Ecto neural progenitor cell (in vitro differentiated cells): ENCODE data around the gene NPIPA1.
"Not testable (repeated sequence)": the region's sequence is repeated elsewhere in the genome, so short reads cannot be mapped to it uniquely, and the experiment has no call there.

Experiments
- DNase-seq: peaks from one replicate; pipeline ENCODE4 v3.0.0-alpha.2; 2018; ENCODE audit warnings: low spot score

The NPIPA1 gene

DNA sequence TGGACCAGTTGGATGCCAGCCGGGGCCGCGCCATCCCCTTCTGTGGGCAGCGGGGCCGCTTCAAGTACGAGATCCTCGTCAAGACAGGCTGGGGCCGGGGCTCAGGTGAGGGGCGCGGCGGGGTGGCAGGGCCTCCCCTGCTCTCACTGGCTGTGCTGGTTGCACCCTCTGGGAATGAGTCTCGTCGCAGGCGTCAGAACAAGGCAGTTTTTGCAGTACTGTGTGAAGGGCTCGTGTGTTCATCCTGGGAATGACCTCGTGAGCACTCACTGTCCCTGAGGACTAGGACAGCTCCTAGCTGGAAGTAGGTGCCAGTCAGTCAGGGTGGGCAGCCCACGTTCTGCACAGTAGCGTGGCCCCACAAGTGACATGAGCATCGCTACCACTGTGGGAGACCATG is 6.3 kb upstream of the NPIPA1 start:
- not testable (repeated sequence) for DNase-seq

GRCh38 chr16:14932581-14933375 is 4.5 kb upstream of the NPIPA1 start:
- DNase-seq, result not testable (repeated sequence)

DNA sequence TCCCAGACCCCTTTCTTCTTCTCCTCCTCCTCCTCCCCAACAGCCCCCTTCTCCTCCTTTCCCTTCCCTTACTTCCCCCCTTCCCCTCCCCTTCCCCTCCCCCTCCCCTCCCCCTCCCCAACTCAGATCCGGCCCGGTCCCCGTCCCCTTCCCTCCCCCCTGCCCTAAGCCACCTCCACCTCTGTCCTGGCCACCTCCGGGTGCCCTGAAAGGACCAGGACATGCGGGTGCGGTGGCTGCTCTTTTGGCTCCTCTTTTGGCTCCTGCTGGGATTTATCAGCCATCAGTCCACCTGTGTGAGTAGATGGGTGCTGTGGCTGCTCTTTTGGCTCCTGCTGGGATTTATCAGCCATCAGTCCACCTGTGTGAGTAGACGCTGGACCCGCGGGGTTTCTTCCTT is 751 bp downstream of the NPIPA1 start:
- DNase-seq, result not testable (repeated sequence)

GRCh38 chr16:14942686-14943085 is 5.4 kb downstream of the NPIPA1 start:
- not testable (repeated sequence) for DNase-seq

GRCh38 chr16:14955546-14956231 is 18.4 kb downstream of the NPIPA1 start:
- no peak for DNase-seq

DNA sequence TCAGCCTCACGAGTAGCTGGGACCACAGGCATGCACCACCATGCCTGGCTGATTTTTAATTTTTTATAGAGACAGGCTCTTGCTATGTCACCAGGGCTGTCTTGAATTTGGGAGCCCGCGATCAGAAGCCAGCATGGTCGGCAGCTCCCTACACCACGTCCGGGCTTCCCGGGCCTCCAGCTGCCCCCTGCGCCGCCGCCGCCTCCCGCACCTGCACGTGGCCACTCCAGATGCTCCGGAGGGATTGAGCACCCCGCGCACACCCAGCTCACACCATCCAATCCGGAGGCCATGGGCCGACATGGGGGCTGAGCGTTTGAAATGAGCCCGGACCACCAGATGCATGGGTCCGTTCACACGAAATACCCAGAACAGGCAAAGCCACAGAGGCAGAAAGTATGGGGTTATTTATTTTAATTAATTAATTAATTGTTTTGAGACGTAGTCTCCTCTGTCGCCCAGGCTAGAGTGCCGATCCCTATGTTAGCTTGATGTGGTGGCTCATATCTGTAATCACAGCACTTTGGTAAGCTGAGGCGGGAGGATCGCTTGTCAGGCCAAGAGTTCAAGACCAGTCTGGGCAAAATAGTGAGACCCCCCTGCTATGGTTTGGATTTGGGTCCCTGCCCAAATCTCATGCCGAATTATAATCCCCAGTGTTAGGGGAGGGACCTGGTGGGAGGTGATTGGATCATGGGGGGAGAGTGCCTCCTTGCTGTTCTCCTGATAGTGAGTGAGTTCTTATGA is 20.5 kb downstream of the NPIPA1 start:
- no peak for DNase-seq

- no peak for DNase-seq
Observed at GRCh38 chr16:14958323-14958600, 21.0 kb downstream of the NPIPA1 start.

- no peak for DNase-seq
Observed at GRCh38 chr16:14958970-14959369, 21.7 kb downstream of the NPIPA1 start.

DNA sequence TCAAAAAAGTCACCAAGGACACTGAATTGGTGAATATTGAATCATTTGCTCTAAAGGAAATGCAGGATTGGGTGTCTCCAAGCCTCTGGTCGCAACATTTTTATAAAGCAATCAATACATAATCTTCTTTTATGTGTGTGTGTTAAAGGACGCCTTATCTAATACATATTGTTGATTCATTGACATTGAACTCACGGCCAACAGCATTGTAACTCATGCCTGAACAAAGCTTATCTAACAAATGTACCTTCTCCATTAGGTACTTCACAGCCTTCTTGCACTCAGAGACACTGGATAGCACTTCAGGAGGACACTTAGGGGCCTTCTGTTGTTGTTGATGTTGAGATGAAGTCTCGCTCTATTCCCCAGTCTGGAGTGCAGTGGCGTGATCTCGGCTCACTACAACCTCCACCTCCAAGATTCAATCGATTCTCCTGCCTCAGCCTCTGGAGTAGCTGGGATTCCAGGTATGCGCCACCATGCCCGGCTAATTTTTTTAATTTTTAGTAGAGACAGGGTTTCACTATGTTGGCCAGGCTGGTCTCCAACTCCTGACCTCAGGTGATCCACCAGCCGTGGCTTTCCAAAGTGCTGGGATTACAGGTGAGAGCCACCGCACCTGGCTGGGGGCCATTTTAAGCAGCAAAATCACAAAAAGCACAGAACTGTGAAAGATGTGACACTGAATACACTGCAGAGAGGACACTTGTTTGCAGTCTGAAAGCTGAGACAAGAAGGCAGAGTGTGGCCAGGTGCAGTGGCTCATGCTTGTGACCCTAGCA is 24.4 kb downstream of the NPIPA1 start:
- DNase-seq, result no peak

- no peak for DNase-seq
Observed at GRCh38 chr16:14963281-14964173, 26.3 kb downstream of the NPIPA1 start.

DNA sequence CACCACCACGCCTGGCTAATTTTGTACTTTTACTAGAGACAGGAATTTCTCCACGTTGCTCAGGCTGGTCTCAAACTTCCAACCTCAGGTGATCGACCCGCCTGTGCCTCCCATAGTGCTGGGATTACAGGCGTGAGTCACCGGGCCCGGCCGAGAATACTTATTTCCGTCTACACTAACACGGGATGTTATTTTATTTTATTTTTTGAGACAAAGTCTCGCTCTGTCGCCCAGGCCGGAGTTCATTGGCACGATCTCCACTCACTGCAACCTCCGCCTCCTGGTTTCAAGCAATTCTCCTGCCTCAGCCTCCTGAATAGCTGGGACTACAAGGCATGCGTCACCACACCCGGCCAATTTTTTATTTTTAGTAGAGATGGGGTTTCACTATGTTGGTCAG is 28.1 kb downstream of the NPIPA1 start:
- DNase-seq, result no peak

GRCh38 chr16:14969795-14970194 is 32.6 kb downstream of the NPIPA1 start:
- not testable (repeated sequence) for DNase-seq

DNA sequence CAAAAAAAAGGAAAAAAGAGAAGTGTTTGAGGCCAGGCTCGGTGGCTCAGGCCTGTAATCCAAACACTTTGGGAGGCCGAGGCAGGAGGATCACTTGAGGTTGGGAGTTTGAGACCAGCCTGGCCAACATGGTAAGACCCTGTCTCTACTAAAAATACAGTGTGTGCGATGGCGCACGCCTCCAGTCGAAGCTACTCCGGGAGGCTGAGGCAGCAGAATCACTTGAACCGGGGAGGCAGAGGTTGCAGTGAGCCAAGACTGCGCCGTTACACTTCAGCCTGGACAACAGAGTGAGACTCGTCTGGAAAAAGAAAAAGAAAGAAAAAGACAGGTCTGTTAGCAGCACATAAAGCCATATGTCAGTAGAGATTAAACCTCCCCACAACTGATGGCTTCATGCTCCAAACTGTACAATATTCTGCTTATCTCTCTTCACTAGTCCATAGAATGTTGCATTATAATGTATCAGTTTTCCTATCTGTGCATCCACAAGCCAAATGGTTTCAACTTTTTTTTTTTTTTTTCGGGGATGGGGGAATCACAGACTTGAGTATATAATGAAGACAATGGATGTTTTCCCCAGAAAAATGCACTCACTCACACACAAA is 34.5 kb downstream of the NPIPA1 start:
- DNase-seq, result not testable (repeated sequence)

GRCh38 chr16:14973785-14974322 is 36.6 kb downstream of the NPIPA1 start:
- DNase-seq, result not testable (repeated sequence)

GRCh38 chr16:14974331-14974655 is 37.0 kb downstream of the NPIPA1 start:
- not testable (repeated sequence) for DNase-seq

DNA sequence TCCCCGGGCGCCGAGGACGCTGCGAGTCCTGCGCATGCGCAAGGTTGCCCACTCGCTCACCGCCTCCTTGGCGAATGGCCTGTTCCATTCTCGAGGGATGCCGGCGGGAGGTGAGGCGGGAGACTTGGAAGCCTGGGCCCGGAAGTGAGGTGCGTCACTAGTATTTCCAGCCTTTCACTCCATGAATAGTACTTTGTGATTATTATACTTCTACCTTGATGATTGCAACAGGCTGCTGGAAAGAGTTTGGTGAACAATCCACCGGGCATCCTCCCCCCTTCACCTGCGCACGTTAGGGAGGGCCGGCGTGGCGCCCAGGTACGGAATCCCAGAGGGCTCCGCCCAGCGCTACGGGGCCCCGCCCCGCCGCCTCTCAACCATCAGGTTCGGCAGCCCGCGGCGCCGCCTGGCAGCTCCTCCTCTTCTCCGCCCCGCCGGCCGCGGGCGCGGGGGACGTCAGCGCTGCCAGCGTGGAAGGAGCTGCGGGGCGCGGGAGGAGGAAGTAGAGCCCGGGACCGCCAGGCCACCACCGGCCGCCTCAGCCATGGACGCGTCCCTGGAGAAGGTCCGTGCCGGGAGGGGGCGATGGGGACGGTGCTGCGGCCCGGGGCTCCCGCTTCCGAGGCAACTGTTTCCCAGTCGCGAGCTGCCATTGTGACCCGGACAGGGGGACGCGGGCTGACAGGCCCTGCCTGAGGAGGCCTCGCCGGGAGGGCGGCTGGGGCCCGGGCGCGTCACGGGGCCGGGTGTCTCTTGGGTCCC is 37.6 kb downstream of the NPIPA1 start, which contains the start of gene PDXDC1:
Gene PDXDC1 (plus strand): TSS at position 371 of the 762 bp plus-strand sequence. CDS start 174 bp downstream, at position 545.
- peak; percentile 98 for DNase-seq

GRCh38 chr16:14975418-14976194 is 38.4 kb downstream of the NPIPA1 start:
- DNase-seq, result peak; percentile 68

DNA sequence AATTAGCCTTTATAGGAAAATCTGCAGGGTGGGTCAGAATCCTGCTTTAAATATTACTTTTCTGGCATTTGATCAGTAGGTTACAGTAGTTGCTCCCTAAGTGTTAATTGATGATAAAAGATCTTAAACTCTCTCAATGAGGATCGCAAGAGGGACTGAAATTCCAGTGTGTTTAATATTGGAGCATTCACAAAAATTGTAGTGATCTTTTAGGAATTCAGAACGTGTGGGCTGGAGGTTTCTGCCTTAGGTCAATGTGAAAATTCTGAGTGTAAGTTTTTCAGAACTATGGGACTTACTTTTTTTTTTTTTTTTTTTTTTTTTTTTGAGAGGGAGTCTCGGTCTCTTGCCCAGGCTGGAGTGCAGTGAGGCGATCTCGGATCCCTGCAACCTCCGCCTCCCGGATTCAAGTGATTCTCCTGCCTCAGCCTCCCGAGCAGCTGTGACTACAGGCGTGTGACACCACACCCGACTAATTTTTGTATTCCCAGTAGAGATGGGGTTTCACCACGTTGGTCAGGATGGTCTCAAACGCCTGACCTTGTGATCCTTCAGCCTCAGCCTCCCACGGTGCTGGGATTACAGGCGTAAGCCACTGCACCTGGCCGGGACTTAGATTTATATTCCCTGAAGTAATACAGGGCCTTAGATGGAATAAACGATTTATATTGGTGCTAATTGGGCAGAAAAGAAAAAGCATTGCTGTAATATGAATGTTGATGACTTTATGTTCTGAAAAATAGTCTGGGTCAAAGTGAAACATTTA is 39.9 kb downstream of the NPIPA1 start:
- DNase-seq, result not testable (repeated sequence)
